Spleen (tissue), 7 donors: ENCODE data around the gene MELTF.

Experiments
- CTCF ChIP-seq, 11 experiments: fragments of 200-600 bp in 7 of 11; fragments of 450-650 bp in 4 of 11; sonication (generic) in 4 of 11; IDR thresholded peaks in 8 of 11; conservative IDR thresholded peaks in 3 of 11; 1 replicate in 7 of 11; 2 replicates in 4 of 11; pipeline versions ENCODE4 v1.4.0 to v1.8.0; 2016 to 2021; ENCODE audit warnings: antibody characterized with exemption in 11 of 11, inconsistent platforms in 4 of 11, mild to moderate bottlenecking in 1 of 11
- POLR2A ChIP-seq, 3 donors: fragments of 450-650 bp; IDR thresholded peaks; one replicate each; pipeline ENCODE4 v1.5.1; 2017; ENCODE audit warnings: antibody characterized with exemption in 3 of 3, mild to moderate bottlenecking in 1 of 3
- donor health status: DM: no; HTN: no; CAD: no; lungs with moderate emphysema.
- donor health status: DM: no; HTN: no; CAD: no.
- donor health status: DM: no; HTN: no; CAD: no.

- TF ChIP-seq CTCF (IDR thresholded peaks at IDR 0.05 in 8 of 11, conservative IDR thresholded peaks at IDR 0.05 in 3 of 11): no peak
- TF ChIP-seq POLR2A (IDR thresholded peaks at IDR 0.05): no peak
Measured at GRCh38 chr3:197001106-197001971, 28.3 kb downstream of the MELTF start.
